Stimulated activated CD4-positive, alpha-beta T cell treated with anti-CD3 and anti-CD28 coated beads, Interleukin-1b, Interleukin-23, amount 100 ng/mL, for 48 hours (primary cell): ENCODE measurements around the gene CDK16.

Experiments used
- DNase-seq: peaks from one replicate; pipeline ENCODE4 v3.0.0-alpha.2; 2020

Gene CDK16

DNA sequence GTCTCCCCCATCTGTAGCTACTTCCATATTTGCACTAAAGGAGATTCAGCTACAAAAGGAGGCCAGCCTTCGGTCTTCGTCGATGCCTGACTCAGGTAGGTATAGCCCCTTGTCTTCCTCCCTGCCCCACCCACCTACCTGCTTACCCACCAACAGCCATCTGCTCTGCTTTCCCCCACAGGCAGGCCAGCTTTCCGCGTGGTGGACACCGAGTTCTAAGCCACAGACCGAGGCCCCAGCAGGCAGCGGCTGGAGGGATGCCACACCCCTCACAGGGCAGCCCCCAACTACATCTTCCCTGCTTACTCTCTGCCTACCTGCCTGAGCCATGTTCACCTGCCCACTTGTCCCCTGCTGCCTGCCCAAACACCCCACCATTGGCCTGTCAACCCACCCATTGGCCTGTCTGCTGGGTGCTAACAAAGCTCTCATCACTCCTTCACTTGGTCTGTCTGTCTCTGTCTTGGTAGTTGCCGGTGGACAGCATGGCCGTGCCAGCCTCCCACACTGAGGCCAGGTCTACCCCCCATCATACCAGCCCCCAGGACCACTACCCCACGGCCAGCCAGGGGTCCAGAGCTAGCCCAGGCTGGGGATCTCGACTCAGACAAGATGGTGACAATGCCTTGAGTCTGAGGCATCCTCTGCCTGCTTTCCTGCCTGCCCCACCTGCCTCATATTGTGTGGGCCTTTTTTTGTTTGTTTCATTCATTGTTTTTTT lies 10.2 kb downstream of the CDK16 start:
- no peak for DNase-seq

- DNase-seq: no peak
Observed at GRCh38 chrX:47229427-47229826, 10.9 kb downstream of the CDK16 start.

- no peak for DNase-seq
Observed at GRCh38 chrX:47230136-47230868, 11.8 kb downstream of the CDK16 start.

GRCh38 chrX:47231167-47231566 lies 12.7 kb downstream of the CDK16 start:
- no peak for DNase-seq

GRCh38 chrX:47232197-47232802 lies 13.8 kb downstream of the CDK16 start:
- no peak for DNase-seq

DNA sequence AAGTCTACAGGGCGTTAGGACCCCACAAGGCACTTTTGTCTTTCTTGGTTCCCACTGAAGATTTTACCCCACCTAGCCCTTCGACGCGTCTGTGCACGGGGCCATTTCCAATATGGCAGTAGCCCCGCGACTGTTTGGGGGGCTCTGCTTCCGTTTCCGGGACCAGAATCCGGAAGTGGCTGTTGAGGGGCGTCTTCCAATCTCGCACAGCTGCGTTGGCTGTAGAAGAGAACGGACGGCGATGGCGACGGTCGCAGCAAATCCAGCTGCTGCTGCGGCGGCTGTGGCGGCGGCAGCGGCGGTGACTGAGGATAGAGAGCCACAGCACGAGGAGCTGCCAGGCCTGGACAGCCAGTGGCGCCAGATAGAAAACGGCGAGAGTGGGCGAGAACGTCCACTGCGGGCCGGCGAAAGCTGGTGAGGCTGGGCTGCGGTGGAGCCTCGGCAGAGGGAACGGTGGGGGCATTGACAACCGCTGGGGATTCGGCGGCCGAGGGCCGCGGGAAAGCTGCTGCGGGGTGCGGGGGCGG lies 14.4 kb downstream of the CDK16 start, which contains the start of gene USP11:
USP11 (plus strand) TSS at position 207 of the 530 bp plus-strand sequence; CDS start at position 242, 35 bp downstream.
- peak; percentile 19 for DNase-seq

- peak; percentile 95 for DNase-seq
Observed at GRCh38 chrX:47233333-47234113, 15.0 kb downstream of the CDK16 start.

- no peak for DNase-seq
Observed at GRCh38 chrX:47234583-47234982, 16.1 kb downstream of the CDK16 start.

- DNase-seq: no peak
Observed at GRCh38 chrX:47235691-47236103, 17.2 kb downstream of the CDK16 start.

GRCh38 chrX:47239199-47239598 lies 20.7 kb downstream of the CDK16 start:
- DNase-seq: no peak

- DNase-seq: no peak
Observed at GRCh38 chrX:47239898-47240545, 21.5 kb downstream of the CDK16 start.

GRCh38 chrX:47240619-47241018 lies 22.1 kb downstream of the CDK16 start:
- DNase-seq: no peak

DNA sequence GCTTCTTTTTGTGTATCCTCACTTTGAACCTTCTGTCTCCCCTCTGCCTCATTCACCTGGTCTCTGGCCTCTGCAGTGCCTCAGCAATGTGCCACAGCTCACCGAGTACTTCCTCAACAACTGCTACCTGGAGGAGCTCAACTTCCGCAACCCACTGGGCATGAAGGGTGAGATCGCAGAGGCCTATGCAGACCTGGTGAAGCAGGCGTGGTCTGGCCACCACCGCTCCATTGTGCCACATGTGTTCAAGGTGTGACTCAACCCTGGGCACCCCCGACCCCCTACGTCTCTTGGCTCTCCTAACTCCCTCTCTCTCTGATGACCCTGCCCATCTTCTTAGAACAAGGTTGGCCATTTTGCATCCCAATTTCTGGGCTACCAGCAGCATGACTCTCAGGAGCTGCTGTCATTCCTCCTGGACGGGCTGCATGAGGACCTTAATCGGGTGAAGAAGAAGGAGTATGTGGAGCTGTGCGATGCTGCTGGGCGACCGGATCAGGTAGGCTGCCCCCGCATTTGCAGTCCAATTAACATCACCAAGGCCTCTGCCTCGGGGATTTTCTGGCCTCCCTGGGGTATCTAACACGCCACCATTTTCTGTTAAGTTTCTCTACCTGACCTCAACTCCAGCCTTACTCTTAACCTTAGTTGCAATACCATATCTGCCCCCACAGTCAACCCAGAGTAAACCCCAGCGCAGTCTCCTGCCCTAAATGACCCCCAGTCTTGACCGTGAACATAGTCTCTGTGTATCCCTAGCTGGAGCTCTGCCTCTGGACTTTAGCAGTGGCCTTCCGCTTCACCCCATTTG lies 22.9 kb downstream of the CDK16 start:
- DNase-seq: no peak

DNA sequence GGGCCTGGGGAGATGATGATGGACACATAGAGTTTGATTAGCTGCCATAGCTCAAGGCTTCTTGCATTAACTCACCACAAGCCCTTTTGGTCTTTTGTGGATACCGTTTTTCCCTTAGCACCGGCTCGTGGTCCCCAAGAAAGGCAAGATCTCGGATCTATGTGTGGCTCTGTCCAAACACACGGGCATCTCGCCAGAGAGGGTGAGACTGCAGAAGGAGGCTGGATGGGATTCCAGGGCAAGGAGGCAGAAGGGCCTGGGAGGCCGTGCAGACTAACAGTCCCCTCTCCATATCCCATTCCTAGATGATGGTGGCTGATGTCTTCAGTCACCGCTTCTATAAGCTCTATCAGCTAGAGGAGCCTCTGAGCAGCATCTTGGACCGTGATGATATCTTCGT lies 23.8 kb downstream of the CDK16 start:
- DNase-seq: no peak

- DNase-seq: no peak
Observed at GRCh38 chrX:47243351-47243750, 24.9 kb downstream of the CDK16 start.

GRCh38 chrX:47244676-47245075 lies 26.2 kb downstream of the CDK16 start:
- DNase-seq: no peak

- DNase-seq: no peak
Observed at GRCh38 chrX:47245156-47245555, 26.7 kb downstream of the CDK16 start.

- peak; percentile 6 for DNase-seq
Observed at GRCh38 chrX:47247206-47247998, 28.9 kb downstream of the CDK16 start.

- DNase-seq: no peak
Observed at GRCh38 chrX:47247999-47248320, 29.5 kb downstream of the CDK16 start.

GRCh38 chrX:47248576-47248975 lies 30.1 kb downstream of the CDK16 start:
- no peak for DNase-seq

DNA sequence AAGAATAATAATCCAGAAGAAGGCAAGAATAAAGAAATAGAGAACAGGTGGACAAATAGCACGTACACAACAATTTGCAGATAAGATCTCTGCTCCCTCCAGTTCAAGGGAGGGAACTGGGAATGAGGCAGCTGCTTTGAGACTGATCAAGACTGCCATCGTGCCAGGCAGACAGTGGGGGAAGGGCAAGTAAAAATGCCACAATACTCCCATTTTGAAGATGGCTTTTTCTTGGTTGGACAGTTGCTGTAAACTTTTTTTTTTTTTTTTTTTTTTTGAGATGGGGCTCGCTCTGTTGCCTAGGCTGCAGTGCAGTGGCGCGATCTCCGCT lies 31.5 kb downstream of the CDK16 start:
- no peak for DNase-seq
